Activated CD4-positive, alpha-beta T cell treated with anti-CD3 and anti-CD28 coated beads, Interleukin-10, Interleukin-2, amounts not matched to agents 100 ng/mL and 50 ng/mL, durations not matched to agents 16 hours and 8 hours (primary cell): ENCODE data around the gene POGLUT2.
A peak's percentile ranks its signal among the peaks of the same experiment; 100 is the strongest.

Source experiments
- DNase-seq: peaks from one replicate; pipeline ENCODE4 v3.0.0-alpha.2; 2020

The POGLUT2 gene

GRCh38 chr13:102798581-102799425, at the start of gene POGLUT2, which contains the start of gene BIVM:
Gene POGLUT2 (minus strand): TSS chr13:102798976. CDS start chr13:102798670, 306 bp downstream.
Gene BIVM (plus strand): TSS chr13:102799119. CDS start chr13:102807268, 8,149 bp downstream.
- peak; percentile 96 for DNase-seq

GRCh38 chr13:102847272-102848234, 48.8 kb upstream of the POGLUT2 start:
- DNase-seq, result peak; percentile 27

- DNase-seq, result peak; percentile 58
Observed at GRCh38 chr13:102846261-102847015, 47.7 kb upstream of the POGLUT2 start.

DNA sequence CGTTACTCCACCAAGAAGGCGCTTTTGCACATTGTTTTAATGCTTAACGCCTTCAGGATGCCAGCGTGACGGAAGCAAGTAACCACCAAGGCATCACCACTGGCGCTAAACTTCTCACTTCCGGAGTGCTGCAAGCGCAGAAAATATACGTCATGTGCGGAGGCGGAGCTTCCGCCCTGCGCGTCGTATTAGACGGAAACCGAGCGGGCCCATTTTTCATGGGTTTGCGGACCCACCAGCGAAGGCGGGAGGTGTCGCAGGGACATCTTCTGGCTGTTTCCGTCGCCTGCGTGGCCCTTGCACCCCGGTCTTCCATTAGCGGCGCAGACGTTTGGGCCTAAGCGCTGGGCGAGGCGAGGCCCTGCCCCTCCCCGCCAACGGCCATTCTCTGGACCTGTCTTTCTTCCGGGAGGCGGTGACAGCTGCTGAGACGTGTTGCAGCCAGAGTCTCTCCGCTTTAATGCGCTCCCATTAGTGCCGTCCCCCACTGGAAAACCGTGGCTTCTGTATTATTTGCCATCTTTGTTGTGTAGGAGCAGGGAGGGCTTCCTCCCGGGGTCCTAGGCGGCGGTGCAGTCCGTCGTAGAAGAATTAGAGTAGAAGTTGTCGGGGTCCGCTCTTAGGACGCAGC, 47.0 kb upstream of the POGLUT2 start, which contains the start of gene ERCC5:
Gene ERCC5, plus strand, starts transcription at position 403 of the 631 bp plus-strand sequence. CDS start 235 bp downstream, outside the sequence.
- DNase-seq, result peak; percentile 97

GRCh38 chr13:102845289-102845629, 46.5 kb upstream of the POGLUT2 start:
- no peak for DNase-seq

- no peak for DNase-seq
Observed at GRCh38 chr13:102839462-102839861, 40.7 kb upstream of the POGLUT2 start.

DNA sequence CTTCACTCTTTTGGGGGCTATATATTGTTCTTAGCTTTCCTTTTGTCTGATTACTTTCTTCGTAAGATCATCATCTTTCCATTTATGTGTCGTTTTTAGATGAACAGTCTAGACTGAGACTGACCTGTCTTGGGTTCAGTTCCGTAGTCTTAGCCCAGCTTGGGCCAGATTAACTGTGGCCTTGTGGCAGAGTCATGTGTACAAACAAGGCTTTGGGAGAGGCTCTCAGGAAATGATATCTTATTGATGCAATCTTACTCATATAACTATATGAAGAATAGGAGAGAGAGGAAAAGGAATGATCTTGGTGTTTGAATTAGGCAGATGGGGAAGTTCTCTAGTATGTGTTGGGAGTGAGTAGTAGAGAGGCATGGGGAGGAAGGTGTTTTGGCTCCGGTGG, 40.2 kb upstream of the POGLUT2 start:
- DNase-seq, result no peak

GRCh38 chr13:102838273-102838672, 39.5 kb upstream of the POGLUT2 start:
- no peak for DNase-seq

GRCh38 chr13:102836471-102836870, 37.7 kb upstream of the POGLUT2 start:
- DNase-seq, result no peak

DNA sequence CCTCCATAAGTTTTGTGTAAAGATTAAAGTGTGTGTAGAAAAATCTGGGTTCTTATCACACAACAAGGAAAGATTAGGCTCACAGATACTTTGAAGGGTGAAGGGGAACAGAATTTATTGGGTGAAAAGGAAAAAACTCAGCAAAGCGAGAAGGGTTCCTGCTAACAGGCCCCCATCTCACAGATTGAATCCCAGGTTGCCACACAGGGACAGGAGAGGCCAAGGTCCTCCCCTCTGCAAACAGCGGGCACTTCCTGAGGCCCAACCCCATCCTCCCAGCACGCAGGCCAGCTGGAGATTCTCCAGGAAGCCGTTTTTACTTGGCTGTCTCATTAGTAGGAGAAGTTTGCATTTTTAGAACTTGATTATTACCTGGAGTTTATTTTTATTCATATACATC, 31.9 kb upstream of the POGLUT2 start:
- DNase-seq, result no peak

GRCh38 chr13:102825921-102826706, 27.3 kb upstream of the POGLUT2 start:
- DNase-seq, result no peak

DNA sequence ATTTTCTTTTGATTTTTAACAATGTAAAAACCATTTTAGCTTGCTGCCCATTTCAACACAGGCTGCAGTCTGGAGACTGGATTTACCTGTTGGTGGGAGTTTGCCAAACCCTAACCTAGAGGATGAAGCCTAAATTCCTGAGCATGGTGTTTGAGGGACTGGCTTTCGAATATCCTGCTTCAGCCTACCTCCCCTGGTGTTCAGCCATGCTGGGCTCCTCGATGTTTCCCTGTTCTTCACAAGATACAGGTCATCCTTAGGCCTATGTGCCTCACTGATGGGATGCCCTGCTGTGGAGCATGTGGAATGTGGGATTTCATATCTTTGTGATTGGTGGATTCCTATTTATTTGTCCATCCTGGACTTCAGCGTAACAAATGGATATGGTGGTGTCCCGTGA, 26.6 kb upstream of the POGLUT2 start:
- DNase-seq, result no peak

DNA sequence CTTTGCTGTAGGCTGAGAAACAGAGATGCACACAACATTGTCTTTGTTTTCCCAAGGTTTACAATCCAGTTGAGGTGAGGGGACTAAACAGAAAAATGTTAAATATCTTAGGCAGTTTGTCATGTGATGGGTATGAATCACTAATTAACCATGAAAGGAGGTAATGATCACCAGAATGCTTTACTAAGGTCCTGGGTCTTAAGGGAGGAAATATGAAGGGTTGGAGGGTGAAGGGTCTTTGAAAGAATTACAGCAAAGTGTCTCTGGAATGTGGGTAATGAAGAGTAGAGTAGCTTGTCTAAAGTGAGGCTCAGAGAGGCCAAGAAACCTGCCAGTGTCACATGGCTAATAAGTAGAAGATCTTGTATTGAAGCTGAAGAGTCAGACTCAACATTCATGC, 19.1 kb upstream of the POGLUT2 start:
- DNase-seq, result no peak

DNA sequence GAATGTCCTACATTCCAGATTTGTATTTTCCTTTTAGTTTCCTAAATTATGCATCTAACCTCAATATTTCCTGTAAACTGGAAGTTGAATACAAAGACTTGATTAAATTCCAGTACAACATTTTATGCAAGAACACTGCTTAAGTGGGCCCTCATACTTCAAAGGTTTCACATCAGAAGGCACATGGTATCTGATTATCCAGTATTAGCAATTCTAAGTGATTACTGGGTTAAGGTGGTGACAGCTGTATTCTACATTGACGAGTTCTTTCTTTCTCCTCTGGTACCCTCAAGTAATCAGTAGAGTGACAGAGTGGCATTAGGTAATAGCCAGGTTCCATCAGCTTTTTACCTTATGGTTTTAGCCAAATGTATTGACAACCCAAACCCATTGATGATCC, 18.5 kb upstream of the POGLUT2 start:
- DNase-seq, result no peak

- DNase-seq, result no peak
Observed at GRCh38 chr13:102816708-102817107, 17.9 kb upstream of the POGLUT2 start.

GRCh38 chr13:102815788-102816187, 17.0 kb upstream of the POGLUT2 start:
- no peak for DNase-seq

GRCh38 chr13:102814793-102815192, 16.0 kb upstream of the POGLUT2 start:
- DNase-seq, result no peak

DNA sequence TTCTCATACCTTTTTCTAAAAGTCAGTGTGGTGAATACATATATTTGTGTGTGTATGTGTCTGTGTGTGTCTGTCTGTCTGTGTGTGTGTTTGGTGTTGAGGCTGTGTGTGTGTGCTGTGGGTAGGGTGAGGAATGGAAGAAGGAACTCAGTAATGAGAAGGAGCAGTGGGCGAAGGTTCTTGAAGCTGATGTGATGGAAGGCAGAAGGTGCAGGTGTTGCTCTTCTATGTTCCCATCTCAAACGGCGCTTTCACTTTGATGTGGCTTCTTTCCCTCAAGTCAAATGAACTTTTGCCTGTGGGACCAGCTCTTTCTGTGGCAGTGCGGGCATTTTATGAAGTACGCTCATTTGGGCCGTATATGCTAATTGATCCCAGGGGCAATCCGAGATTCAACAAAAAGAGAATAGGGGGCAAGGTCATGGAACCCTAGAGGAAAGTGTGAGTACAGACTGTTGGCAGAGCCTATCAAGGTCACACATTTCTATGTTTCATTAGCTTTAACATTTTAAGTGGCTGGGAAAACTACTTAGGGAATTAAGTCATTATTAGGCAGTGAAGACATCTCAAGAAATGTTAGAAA, 15.3 kb upstream of the POGLUT2 start:
- DNase-seq, result peak; percentile 15

DNA sequence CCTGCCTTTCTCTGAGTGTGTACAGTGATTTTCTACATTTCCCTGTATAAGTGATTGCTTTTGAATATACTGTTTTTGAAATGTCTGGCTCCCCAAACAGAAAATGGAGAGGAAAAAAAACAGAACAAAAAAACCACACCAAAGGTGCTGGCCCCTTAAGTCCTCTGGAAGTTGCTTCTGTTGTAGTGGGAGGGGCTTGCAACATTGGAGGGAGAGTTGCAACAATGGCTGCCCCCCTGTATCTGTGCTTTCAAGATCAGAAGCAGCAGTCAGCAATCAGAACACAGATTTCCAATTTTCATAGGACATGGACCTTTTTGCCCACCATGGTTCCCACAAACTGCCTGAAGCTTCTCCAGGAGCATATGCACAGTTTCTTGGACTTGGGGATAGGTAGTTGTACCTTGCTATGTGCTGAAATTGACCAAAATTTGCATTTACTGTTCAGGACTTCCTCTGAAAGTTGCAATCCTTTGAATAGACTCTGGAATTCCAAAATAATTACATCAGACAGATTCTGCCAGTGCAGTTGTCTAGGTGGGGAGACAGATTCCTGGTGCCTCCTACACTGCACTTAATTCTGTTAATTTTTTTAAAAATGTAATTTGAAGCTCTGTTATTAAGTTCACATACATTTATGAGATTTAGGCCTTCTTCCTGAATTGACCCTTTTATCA, 14.0 kb upstream of the POGLUT2 start:
- no peak for DNase-seq

- no peak for DNase-seq
Observed at GRCh38 chr13:102807699-102808098, 8.9 kb upstream of the POGLUT2 start.
